ENCODE measurements around the gene LRPAP1. TPM values are rescaled to one million over a fixed set of nuclear protein-coding genes. Genes with fewer than 3 reads are reported as not detected.

The LRPAP1 gene
- polyA plus RNA-seq, 2 of the 4 experiments (the other 2 are of a cell fraction) = 64.3 to 81.1 TPM

GRCh38 chr4:3533423-3533820 lies 1.2 kb upstream of the LRPAP1 start:
- Histone ChIP-seq H3K4me2 (no peak overlapping the region), H3K9me3 (no peaks in the 10 kb centered on the region), H3K27ac (no peak overlapping the region), H3K4me1 (peaks cover 8% of the 10 kb centered on the region; the same call in 2 of the 3 replicates), H3K4me3 (no peak overlapping the region)
- ChIA-PET POLR2A (no interaction called here), CTCF (no interaction called here)
- 84% methylated on average over 7 of the region's 7 CpGs for WGBS (ENCODE audit: missing lambda C conversion rate)
- FAIRE-seq (no peak), ATAC-seq (no peak), DNase-seq (ENCODE audit: low read depth in 1 of 2, low spot score in 1 of 2) (no peak)
- TF ChIP-seq FOSB (CRISPR knock-in tag; IDR thresholded peaks at IDR 0.05) (no peak), HEYL (CRISPR knock-in tag; IDR thresholded peaks at IDR 0.05) (no peak), JUNB (IDR thresholded peaks at IDR 0.05) (no peak), POLR2AphosphoS2 (conservative IDR thresholded peaks at IDR 0.05; ENCODE audit: low read length) (no peak), ZFP36 (IDR thresholded peaks at IDR 0.05; ENCODE audit: borderline replicate concordance, partially characterized antibody) (no peak), EP300 (IDR thresholded peaks at IDR 0.05) (no peak), CTCF (IDR thresholded peaks at IDR 0.05) (no peak), FOXS1 (CRISPR knock-in tag; IDR thresholded peaks at IDR 0.05) (no peak), PBX3 (IDR thresholded peaks at IDR 0.05) (no peak), HOXA7 (CRISPR knock-in tag; IDR thresholded peaks at IDR 0.05) (no peak), SMC3 (IDR thresholded peaks at IDR 0.05) (no peak), TFCP2L1 (CRISPR knock-in tag; IDR thresholded peaks at IDR 0.05) (no peak), EHF (CRISPR knock-in tag; IDR thresholded peaks at IDR 0.05) (no peak), USF2 (IDR thresholded peaks at IDR 0.05) (no peak), MYC (IDR thresholded peaks at IDR 0.05; ENCODE audit: borderline replicate concordance, low read length) (no peak), E2F6 (IDR thresholded peaks at IDR 0.05; ENCODE audit: borderline replicate concordance, low read depth) (no peak), RNF2 (IDR thresholded peaks at IDR 0.05; ENCODE audit: borderline replicate concordance, low read depth) (no peak), MAZ (IDR thresholded peaks at IDR 0.05; ENCODE audit: borderline replicate concordance, low read depth, low read length) (no peak), CBX8 (IDR thresholded peaks at IDR 0.05) (no peak)

GRCh38 chr4:3532751-3533422 lies 665 bp upstream of the LRPAP1 start:
- POLR2A ChIA-PET = no interaction called here
- TF ChIP-seq RFX5 (IDR thresholded peaks at IDR 0.05) (no peak), ESRRA (IDR thresholded peaks at IDR 0.05; ENCODE audit: borderline replicate concordance, low read length) (no peak), EHF (CRISPR knock-in tag; IDR thresholded peaks at IDR 0.05) (no peak), KDM5A (IDR thresholded peaks at IDR 0.05) (no peak), EHMT2 (IDR thresholded peaks at IDR 0.05; ENCODE audit: low read depth) (no peak), JUN (IDR thresholded peaks at IDR 0.05) (no peak), ZSCAN20 (CRISPR knock-in tag; IDR thresholded peaks at IDR 0.05) (no peak), MAX (IDR thresholded peaks at IDR 0.05) (no peak), NPAS2 (CRISPR knock-in tag; IDR thresholded peaks at IDR 0.05; ENCODE audit: borderline replicate concordance) (no peak), USF2 (IDR thresholded peaks at IDR 0.05) (no peak), RARB (CRISPR knock-in tag; IDR thresholded peaks at IDR 0.05) (no peak), HOXB13 (CRISPR knock-in tag; IDR thresholded peaks at IDR 0.05; ENCODE audit: low read depth) (no peak), MAZ (IDR thresholded peaks at IDR 0.05; ENCODE audit: borderline replicate concordance, low read depth, low read length) (no peak), HMGXB4 (CRISPR knock-in tag; IDR thresholded peaks at IDR 0.05; ENCODE audit: borderline replicate concordance) (no peak), TFCP2L1 (CRISPR knock-in tag; IDR thresholded peaks at IDR 0.05) (no peak), CBX2 (IDR thresholded peaks at IDR 0.05; ENCODE audit: borderline replicate concordance, low read depth) (no peak)

More at GRCh38 chr4:3532751-3533422, 665 bp upstream of the LRPAP1 start:
- peaks cover 8% of the 10 kb centered on the region; the same call in 2 of the 3 replicates for H3K4me1 ChIP-seq
- DNase-seq (ENCODE audit: low read depth in 1 of 2, low spot score in 1 of 2) (no peak), FAIRE-seq (no peak), ATAC-seq (peak; percentile 72 to 78; a peak in 5 of 6 replicates)
- peak overlapping the region; percentile 84 for H3K4me2 ChIP-seq
- CTCF ChIA-PET = no interaction called here
- peak overlapping the region in 1 of 2 experiments; percentile 66; a peak in 2 of 6 replicates for H3K27ac ChIP-seq
- WGBS (ENCODE audit: missing lambda C conversion rate) = 64% methylated on average over 27 of the region's 42 CpGs
- H3K9me3 ChIP-seq = no peaks in the 10 kb centered on the region
- peak overlapping the region; percentile 92 for H3K4me3 ChIP-seq
